GM12865 (cell line): ENCODE measurements around the gene LSG1.

Experiments used
- DNase-seq: peaks from one replicate; pipeline ENCODE4 v3.0.0; 2010; ENCODE audit warnings: low read depth
- H3K4me3 ChIP-seq: 2 replicates; pipeline ENCODE4 v1.5.1; 2011; ENCODE audit warnings: mild to moderate bottlenecking, low read depth, low read length, control low read depth
- TF ChIP-seq, protein P1 (sequence below): IDR thresholded peaks from 2 replicates; pipeline ENCODE4 v1.5.1; 2011; ENCODE audit warnings: low read length, control low read depth, low read depth, inconsistent platforms; ENCODE audit not compliant: insufficient read depth; ENCODE audit errors: missing control alignments

The LSG1 gene

GRCh38 chr3:194638991-194639605 lies 32.9 kb downstream of the LSG1 start:
- no peak for DNase-seq
- H3K4me3 ChIP-seq, result no peak overlapping the region
- TF ChIP-seq, protein P1, sequence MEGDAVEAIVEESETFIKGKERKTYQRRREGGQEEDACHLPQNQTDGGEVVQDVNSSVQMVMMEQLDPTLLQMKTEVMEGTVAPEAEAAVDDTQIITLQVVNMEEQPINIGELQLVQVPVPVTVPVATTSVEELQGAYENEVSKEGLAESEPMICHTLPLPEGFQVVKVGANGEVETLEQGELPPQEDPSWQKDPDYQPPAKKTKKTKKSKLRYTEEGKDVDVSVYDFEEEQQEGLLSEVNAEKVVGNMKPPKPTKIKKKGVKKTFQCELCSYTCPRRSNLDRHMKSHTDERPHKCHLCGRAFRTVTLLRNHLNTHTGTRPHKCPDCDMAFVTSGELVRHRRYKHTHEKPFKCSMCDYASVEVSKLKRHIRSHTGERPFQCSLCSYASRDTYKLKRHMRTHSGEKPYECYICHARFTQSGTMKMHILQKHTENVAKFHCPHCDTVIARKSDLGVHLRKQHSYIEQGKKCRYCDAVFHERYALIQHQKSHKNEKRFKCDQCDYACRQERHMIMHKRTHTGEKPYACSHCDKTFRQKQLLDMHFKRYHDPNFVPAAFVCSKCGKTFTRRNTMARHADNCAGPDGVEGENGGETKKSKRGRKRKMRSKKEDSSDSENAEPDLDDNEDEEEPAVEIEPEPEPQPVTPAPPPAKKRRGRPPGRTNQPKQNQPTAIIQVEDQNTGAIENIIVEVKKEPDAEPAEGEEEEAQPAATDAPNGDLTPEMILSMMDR, result no peak

DNA sequence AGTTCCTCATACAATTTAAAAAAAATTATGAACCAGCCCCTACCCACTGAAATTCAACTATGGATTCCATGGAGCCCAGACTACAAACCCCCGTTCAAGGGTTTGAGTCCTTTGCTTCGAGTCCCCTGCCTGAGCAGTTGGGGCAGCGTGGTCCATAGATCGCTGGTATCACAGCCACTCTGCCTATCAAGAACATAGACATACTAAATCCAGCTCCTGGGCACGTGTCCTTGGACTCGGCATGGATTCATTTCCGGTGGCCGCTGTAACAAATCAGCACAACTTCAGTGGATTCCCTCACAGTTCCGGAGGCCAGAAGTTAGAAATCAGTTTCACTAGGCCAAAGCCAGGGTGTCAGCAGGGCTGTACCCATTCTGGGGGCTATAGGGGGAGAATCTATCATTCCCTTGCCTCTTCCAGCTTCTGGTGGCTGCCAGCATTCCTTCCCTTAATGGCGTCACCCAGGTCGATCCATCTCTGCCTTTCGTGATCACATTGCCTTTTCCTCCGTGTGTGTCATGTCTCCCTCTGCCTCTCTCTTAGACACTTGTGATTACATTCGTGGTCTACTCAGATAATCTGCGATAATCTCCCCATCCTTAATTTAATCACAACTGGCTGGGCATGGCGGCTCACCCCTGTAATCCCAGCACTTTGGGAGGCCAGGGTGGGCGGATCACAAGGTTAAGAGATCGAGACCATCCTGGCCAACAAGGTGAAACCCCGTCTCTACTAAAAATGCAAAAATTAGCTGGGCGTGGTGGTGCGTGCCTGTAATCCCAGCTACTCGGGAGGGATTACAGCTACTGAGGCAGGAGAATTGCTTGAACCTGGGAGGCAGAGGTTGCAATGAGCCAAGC lies 34.2 kb downstream of the LSG1 start:
- TF ChIP-seq, protein P1, result no peak
- no peak overlapping the region for H3K4me3 ChIP-seq
- no peak for DNase-seq

DNA sequence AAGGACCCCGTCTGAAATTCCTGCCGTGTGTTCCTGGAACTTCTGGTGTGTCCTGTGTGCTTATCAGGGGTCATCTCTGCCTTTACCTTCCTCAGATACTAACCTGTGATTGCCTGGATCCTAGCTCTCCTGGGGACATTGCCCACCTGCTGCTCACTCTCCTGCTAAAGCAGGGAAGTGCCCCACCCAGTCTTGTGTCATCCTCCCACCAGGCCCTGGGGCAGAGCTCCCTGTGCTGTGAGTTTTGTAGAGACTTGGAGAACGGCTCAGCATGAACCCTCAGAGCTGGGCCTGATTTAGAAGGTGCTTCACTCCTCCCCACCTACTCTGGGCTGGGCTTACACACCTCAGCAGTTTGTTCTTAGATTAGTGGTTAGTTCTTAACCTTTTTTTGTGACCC lies 34.9 kb downstream of the LSG1 start:
- DNase-seq, result no peak
- TF ChIP-seq, protein P1, result no peak
- no peak overlapping the region for H3K4me3 ChIP-seq

DNA sequence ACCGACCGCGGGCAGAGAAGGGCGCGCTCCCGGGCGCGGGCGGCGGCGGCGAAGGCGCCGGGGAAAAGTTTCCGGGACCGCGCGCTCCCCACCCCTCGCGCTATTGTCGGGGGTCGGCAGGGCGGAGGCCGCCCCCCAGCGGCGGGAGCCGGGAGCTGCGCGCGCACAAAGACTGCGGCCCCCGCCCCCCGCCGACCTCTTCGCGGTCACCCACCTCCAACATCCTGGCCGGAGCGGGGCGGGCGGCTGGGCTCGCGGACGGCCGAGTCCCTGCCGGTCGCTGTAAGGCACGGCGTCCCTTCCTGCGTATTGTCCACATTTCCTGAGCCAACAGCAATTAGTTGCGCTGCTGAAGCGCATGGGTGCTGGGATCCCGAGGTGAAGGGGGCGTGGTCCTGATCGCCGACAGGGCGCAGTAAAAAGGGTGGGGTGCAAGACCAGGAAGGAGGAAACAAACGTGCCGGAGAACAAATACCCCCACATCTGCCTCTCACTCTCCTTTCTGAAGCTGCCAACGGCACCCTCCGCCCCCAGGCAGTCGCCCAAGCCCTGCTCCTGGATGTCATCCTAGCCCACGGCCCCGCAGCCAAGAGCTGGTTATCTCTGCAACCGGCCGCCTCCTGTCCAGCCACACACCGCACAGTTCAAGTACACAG lies 38.5 kb downstream of the LSG1 start, which contains the start of gene TMEM44:
TMEM44 (minus strand) TSS at position 71 of the 656 bp plus-strand sequence. CDS start 204 bp downstream, outside the sequence.
- H3K4me3 ChIP-seq, result peak within 1 kb of the TSS; percentile 86
- TF ChIP-seq, protein P1, result peak; percentile 67
- peak; percentile 87 for DNase-seq

GRCh38 chr3:194632809-194633348 lies 39.1 kb downstream of the LSG1 start:
- H3K4me3 ChIP-seq, result peak overlapping the region; percentile 86
- DNase-seq, result no peak
- TF ChIP-seq, protein P1, result no peak

DNA sequence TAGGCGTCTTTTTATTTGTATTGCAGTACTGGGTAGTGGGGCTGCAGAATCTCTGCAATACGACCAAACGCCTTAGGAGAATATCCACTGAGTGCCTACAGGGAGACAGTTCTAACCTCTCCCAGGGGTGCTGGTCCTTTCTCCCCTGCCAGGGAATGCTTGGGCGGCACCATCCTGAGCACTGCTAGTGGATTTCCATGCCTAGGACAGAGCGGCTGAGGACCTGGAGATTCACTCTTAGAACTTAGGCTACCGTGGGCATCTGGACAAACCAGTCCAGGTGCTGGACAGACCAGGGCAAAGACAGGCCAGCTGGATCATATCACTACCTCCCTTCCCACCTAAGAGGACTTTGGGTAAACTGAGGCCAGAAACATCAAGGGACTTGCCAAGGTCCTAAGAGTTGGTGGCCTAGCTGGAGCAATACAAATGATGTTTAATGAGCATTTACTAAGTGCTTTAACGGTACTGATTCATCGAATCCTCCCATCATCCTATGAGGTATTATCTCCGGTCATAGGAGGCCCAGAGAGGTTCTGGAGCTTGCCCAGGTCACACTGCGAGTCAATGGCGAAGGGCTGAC lies 39.7 kb downstream of the LSG1 start:
- DNase-seq, result no peak
- TF ChIP-seq, protein P1, result no peak
- H3K4me3 ChIP-seq, result peak overlapping the region; percentile 86
